GM12874 (cell line): ENCODE measurements around the gene MRGPRG.

Experiments
- CTCF ChIP-seq: IDR thresholded peaks from 2 replicates; pipeline ENCODE4 v1.5.1; 2011; ENCODE audit warnings: low read depth, mild to moderate bottlenecking, control low read depth, low read length, moderate library complexity; ENCODE audit not compliant: insufficient read depth

MRGPRG gene

GRCh38 chr11:3189886-3190583 is 28.6 kb downstream of the MRGPRG start:
- no peak for TF ChIP-seq CTCF

GRCh38 chr11:3189196-3189843 is 29.3 kb downstream of the MRGPRG start:
- no peak for TF ChIP-seq CTCF

GRCh38 chr11:3188496-3189195 is 30.0 kb downstream of the MRGPRG start:
- TF ChIP-seq CTCF: no peak

GRCh38 chr11:3186166-3186953 is 32.3 kb downstream of the MRGPRG start:
- no peak for TF ChIP-seq CTCF

- TF ChIP-seq CTCF: no peak
Measured at GRCh38 chr11:3184732-3185347, 33.8 kb downstream of the MRGPRG start.

- no peak for TF ChIP-seq CTCF
Measured at GRCh38 chr11:3183523-3183922, 35.1 kb downstream of the MRGPRG start.

GRCh38 chr11:3182462-3182852 is 36.2 kb downstream of the MRGPRG start:
- TF ChIP-seq CTCF: no peak
